HG03097 (cell line): ENCODE data around the gene ORMDL2.
"Not testable (repeated sequence)": the region's sequence is repeated elsewhere in the genome, so short reads cannot be mapped to it uniquely, and the experiment has no call there.

Experiments
- ATAC-seq: cut with Tn5 transposase; IDR thresholded peaks from one replicate; pipeline ENCODE4 v1.9.1; 2021; ENCODE audit not compliant: unreplicated experiment, low FRiP score

The ORMDL2 gene

DNA sequence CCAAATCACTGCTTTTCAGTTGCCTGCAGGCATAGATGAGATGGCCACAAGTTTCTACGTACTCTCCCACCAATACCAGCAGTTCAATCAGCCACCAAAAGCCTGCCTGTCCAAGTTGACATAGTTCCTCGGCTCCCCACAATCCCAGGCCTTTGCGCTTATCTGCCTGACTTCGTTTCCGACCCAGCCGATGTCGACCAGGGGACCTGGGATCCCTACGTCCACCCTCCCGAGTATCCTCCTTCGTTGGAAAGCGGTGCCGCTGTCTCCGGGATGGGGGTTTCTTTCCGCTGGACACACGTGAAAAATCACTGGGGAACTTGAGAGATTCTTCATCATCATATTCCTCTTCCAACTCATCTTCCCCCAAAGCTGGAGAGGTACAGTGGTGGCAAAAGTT, 10.0 kb downstream of the ORMDL2 start:
- ATAC-seq: no peak

DNA sequence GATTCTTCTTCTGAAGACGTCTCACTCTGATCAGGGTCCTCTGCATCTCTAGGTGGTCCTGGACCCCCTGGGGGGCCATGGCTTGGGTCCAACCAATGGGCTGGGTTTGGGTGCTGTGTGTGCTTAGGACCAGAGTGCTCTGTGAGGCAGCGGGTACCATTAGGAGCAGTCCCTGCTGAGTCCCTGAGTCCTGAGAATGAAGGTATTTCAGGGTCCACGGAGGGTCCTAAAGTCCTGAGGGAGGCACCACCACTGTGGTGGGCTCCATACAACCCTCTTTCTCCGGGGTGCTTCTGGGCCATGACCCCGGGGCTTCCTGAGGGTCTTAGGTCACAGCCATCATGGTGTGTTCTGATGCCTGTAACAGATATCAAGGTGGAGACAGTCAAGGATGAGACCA, 10.5 kb downstream of the ORMDL2 start:
- no peak for ATAC-seq

DNA sequence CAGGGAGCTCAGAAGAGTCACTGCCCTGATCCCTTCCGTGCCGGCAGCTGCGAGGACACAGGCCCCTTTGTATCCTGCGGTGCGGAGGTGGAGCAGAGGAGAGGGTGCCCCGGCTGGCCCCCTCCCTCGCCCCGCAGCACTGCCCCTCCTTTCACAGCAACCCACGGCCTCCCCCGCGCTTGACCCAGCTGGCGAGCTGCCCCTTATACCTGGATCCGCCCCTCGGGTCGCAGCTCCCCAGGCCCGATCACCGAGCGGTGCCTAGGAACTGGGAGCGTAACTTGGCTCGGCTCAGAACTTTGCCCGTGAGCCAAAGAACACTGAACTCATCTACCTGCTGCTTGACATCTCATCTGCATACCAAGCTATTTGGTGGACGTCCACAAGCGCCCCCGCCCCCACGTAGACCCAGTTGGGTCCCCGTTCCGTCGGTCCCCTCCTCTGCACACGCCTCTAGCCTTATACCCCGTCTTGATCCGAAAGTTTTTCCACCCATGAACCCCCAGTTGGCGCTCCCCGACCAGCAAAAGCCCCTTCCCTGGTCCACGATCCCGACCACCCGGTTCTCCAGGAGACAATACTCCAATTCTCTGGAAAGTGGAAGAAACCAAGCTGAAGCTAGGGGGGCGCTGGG, 12.2 kb downstream of the ORMDL2 start:
- peak; percentile 26 for ATAC-seq

DNA sequence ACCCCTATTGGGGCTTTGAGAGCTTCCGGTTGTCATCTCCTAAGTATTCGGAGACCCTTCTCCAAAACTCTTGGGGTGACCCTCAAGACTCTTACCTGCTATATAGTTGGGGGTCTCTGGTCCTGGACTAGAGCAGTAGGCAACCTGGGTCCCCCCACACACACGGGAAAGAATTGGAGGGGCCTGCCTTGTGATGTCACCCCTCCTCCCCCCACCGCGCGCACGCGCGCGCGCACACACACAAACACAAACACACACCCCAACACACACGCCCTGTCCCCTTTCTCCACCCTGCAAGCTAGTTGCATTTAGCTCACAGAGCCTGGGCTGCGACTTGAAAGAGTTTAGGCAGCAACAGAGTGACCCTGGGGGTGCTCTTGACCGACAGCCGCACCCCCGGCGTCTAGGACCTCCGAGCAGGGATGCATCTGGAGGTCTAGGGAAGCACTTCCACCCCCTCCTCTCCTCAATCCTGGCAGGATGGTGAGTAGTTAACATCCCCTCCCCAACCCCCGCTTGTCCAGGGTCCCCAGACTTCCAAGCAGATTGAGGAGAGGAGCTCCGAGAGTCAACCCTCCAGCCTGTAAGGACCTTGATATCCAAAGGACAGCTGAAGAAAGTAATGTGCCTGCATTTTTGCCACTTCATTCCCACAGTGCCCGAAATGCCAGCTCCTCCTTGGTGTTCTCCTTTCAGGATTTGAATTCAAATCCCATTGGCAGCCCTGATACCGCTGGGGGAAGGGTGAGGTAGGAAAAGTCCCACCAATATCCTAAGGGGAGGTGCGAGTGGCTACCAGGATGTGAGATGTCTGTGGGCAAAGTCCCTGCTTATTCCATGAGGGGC, 13.0 kb downstream of the ORMDL2 start:
- ATAC-seq: no peak

DNA sequence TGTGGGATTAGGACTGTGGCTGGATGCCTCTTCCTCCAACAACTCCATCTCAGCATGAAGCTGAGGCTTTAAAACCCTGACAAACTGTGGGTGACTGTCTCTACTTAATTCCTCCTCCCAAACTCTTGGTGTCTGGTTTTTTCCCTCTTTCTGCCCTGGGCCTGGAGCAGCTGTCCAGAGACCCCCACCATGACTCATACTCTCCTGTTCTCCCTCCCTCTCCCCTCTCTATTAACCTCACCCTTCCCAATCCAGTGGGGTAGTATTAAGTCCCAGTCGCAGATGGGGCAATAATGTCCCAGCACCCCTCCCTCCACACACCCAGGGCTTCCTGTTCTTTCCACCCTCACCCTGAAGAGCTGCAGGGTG, 13.6 kb downstream of the ORMDL2 start:
- ATAC-seq: no peak

DNA sequence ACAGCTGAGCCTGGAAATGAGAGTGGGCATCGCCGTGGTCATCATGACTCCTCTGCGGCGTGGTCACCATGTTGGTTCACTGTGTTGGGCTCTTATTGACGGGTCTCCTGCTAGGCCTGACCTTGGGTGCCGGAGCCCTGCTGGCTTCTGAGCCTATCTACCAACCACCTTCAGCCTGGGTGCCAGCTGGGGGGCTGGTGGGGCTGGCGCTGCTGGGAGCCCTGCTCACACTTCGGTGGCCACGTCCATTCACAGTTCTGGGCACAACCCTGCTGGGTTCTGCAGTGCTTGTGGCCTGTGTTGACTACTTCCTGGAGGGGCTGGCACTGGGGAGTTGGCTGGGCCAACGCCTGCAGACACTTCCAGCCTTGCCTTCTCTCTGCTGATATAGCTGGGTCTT, 15.2 kb downstream of the ORMDL2 start:
- ATAC-seq: no peak

DNA sequence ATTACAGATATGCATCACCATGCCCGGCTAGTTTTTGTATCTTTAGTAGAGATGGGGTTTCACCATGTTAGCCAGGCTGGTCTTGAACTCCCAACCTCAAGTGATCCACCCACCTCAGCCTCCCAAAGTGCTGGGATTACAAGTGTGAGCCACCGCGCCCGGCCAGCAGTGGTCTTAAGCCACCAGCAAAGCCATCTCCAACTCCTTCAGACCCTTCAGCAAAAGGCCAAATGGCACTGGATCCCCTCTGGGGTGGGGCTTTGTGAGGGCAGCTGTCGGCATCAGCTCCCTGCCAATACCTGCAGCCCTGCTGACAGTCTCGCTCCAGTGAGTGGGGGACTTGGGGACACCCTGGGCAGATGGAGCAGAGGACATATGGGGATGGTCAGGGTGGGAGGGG, 16.6 kb downstream of the ORMDL2 start:
- not testable (repeated sequence) for ATAC-seq

DNA sequence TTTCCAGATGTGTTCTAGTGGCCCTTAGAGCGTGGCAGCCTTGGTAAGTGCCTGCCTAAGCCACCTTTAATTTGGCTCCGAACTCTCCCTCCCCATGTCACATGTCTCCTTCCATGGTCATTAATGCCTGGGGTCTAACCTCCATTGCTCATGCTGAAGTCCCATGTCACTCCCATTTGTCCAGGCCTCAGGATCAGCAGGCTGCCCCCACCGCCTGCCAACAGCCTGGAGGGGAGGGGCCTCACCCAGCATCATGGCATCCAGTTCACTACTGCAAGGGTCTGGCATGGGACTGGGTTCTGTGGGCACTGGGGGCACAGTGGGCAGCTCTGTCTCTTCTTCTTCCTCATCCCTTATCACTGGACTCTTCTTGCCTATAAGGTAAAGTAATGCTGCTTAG, 20.5 kb downstream of the ORMDL2 start:
- no peak for ATAC-seq

DNA sequence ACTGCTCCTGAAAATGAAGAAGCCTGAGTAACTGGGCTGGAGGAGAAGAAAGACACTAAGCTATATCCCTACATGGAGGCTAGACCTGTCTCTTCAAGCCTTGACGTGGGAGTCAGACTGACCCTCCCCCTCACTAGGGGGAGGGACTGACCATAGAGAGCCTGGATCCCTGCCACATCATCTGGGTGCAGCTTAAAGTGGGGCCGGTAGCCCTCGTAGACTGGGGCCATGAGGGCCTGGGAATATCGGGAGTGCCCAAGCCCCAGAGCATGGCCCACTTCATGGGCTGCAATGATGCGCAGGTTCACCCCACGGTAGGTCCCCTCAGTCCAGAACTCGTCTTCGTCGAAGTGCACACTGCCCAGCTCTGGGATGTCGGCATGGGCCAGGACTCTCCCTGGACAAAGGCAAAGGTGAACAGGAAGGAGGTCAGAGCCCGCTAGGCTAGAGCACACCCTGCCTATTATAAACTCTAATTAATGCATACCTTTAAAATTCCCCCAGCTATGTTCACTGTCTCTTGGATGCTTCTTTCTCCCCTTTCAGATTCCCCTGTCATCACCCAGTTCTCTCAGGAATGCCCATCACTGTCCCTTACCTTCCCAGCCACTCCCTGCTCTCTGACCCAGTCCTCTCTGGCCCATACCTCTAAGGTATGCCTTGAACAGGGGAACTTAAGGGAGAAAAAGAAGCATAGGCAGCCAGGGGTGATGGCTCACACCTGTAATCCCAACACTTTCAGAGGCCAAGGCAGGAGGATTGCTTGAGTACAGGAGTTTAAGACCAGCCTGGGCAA, 21.7 kb downstream of the ORMDL2 start:
- ATAC-seq: no peak

DNA sequence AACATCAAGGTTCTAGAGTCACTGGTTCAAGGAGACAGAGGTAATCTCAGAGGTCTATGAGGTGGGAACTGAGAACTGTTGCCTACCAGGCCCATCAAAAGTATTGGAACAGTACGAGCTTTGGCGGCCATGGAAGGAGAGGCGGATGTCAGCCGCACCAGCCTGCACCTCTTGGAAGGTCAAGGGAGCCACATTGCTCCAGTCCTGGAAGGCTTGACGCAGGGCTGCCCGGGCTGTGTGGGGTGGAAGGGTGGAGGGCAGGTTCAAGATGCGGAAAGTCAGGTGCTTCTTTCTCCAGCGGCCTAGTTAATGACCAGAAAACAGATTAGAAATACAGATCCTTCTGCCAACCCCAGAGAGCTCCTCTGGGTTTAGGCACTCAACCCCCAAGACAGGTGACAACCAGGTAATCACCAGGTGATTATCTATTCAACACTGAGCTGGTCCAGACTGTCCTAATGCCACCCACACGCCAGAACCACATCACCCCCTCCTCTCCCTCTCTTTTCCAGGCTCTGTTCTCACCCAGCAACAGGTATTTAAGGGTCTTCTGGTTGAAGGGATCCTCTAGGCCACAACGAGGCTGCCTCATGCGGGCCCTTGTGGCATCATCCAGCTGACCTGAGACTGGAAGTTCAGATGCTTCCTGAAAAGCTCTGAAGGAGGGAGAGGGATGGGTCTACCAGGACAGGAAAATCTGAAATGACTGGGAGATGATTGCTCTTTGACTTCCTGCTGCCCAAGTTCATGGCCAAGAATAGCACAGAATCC, 22.9 kb downstream of the ORMDL2 start:
- ATAC-seq: no peak

DNA sequence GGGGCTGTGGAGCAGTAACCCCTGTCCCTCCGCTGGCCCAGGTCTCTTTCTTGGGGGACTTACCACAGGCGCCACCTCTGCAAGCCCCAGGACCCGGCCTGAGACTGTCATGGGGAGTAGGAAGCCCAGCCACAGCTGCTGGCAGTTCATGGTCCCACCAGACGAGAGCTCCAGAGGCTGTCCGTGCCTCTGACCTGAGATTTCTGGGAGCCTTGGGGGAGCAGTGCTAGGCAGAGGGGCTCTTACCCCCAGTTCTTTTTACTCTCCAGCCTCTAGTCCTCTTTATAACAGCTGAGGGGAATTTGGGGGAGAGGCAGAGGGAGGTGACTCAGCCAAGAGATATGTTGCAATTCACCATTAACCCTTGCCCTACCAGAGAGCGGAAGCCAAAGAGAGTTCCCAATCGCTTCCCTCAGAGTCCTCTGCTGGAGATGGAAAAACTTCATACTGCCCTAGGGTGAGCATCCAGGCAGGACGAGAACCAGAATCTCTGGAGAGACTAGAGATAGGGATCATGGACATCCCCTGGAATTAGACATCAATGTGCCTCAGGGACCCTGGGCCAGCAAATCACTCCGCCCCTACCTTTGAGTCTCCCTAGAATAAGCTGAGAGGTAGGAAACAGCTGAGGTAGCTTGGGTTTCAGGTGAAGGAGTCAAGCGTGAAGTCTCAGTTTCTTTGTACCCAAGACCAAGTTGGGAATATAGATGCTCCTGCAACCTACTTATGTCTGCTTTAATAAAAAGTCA, 25.0 kb downstream of the ORMDL2 start, which contains the start of gene MMP19:
TSS of gene MMP19 (minus strand) at position 256 of the 749 bp plus-strand sequence. CDS start at position 150, 106 bp downstream.
- ATAC-seq: no peak

DNA sequence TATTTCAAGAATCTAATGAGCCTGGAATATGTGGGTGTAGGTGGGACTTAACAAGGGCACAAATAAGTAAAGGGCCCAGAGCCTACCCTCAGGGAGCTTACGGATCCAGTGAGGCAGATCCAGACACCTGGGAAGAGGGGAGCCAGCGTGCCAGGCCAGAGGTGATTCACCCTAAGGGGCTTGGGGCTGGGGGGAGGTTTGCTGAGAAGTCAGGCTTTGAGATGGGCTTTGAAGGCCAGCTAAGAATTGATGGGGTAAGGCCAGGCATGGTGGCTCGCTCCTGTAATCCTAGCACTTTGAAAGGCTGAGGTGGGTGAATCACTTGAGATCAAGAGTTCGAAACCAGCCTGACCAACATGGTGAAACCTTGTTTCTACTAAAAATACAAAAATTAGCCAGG, 25.6 kb downstream of the ORMDL2 start:
- ATAC-seq: no peak

DNA sequence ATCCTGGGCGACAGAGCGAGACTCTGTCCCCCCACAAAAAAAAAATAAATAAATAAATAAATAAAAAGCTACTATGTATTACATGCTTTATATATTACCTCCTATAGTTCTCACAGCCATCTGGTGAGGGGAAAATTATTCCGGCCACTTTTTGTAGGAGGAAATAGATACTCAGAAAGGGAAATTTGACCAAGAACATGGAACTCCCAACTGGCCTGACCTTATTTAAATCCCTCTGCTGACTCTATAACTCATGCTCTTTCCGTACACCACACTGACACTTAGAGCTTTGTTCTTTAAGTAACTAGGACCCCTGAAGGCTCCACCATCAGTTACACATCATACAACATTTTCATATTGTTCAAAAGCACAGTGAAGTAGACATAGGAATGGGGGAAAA, 27.1 kb downstream of the ORMDL2 start:
- no peak for ATAC-seq

DNA sequence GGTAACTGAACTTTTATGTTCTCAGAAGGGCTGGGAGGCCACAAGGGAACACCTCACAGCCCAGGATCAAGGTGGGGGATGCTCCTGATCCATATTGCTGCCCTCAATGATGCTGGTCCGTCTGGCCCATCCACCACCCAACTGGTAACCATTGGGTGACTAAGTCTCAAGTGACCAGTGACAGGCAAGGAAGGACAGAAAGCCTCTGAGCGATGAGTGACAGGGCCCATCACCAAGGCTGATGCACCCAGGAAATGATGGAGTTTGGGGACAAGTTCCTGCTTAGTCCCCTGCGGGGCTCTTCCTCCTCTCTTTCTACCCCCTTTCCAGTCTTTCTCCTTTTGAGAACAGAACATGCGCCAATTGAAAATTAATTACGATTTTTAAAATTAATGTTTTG, 27.5 kb downstream of the ORMDL2 start:
- no peak for ATAC-seq

DNA sequence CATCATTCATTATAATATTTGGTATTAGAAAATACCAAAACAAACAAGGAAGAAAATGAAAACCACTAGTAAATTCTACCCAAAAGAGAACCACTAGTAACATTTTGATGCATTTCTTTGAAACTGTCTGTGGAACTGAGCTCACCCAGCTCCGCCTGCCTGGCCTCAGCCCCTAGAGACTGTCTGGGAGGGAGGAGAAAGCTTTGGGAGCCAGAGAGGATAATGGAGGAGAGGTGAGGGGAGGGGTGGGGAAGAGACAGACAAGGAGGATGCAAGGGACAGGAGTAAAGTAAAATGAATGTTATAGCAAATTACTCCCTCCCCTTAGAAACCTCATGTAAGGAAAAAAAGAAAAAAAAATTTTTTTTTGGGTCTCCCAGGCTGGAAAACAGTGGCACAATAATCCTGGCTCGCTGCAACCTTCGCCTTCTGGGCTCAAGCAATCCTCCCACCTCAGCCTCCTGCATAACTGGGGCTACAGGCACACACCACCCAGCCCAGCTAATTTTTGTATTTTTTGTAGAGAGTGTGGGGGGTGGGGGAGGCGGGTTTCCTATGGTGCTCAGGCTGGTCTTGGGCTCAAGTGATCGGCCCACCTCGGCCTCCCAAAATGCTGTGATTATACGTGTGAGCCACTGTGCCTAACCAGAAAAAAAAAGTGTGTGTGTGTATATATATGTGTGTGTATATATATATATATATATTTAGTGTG, 28.1 kb downstream of the ORMDL2 start:
- ATAC-seq: no peak

DNA sequence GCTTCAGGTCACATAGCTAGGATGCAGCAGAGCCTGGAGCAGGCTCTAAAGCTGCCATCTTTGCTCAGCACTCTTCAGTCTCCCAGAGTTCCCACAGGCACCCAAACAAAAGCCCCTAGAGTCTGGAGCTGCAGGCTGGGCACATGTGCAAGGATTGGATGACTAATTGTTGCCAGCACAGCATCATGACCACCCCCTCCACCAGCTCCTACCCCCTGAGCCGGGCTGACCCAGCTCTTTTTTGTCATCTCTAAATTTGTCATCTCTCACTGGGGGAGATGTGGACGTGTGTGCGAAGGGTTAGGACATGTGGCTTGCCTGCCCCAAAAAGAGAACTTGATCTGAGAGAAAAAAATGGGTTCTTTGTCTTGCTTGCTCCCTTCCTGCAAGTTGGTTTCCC, 29.2 kb downstream of the ORMDL2 start:
- ATAC-seq: no peak

DNA sequence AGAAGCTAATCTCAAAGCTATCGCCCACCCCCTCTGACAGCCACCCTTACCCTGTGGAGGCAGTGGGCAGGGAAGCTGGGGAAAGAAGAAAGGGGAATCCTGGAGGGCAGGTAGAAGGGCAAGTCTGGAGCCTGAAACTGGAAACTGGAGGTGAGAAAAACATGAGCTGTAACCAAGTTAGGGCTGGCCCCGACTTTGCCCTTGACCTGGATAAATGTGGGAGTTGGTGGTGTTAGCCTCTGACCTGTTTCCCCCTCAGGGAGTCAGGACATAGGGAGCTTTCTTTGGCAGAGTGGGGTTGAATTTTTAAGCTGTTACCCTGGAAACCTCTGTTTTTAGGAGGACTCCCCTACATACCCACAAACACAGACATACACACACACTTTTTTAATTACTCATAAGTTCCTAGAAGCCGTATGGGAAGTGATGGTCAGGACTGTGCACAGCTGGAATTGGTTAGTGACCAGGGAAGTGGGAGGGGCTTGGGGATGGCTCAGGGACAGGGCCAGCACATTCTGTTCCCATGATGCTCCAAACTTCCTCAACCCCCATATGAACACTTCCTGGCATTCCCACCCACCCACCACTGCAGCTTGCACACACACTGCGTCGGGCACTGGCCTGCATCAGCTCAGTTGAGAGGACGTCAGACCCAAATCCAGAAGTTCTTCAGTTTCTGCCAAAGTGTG, 29.9 kb downstream of the ORMDL2 start:
- no peak for ATAC-seq

DNA sequence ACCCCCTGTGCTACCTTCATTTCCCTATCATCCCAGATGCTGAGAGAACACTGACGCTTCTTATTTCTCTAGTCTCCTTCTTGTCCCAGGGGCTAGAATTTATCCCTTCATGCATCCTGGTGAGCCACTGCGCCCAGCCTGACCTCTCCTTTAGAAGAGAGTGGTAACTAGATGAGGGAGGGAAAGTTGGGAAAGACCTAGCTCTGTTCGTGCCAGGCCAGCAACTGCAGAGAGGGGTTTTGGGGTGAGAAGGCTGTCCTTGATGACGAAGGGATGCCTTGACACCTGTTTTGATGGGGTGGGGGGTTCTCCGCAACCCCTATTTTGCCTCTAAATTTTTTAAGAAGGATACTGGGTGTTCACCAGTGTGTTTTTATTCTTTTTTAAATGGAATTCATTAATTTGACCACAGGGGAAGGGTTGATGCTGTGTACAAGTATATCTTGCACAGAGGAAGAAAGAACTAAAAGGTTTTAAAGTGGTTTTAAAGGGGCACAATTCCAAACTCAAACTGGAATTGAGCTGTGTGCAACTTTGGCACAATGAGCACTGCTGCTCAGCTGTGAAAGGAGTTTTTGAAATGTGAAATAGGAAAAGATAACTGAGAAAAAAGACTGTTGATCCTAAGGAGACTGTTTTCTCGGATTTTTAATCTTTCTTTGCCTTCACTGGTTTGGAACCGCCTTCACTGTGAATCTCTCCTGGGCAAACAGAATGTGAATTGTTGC, 31.9 kb downstream of the ORMDL2 start:
- no peak for ATAC-seq
